Lung (tissue), 12 donors: Measurements from ENCODE around the gene SLC9C1. TPM values are rescaled to one million over a fixed set of nuclear protein-coding genes. Genes with fewer than 3 reads are reported as not detected.

Experiments used
- ATAC-seq: fragments of 200-7000 bp; cut with Tn5 transposase; one replicate; pipeline ENCODE4 v1.9.1; 2020; ENCODE audit warnings: moderate number of reproducible peaks; ENCODE audit not compliant: insufficient read depth, low FRiP score
- DNase-seq, 3 donors: peaks; one replicate each; pipeline ENCODE4 v3.0.0-alpha.2; 2013 to 2017
- H3K27ac ChIP-seq, 2 donors: one replicate each; pipeline ENCODE4 v1.5.1; 2013; ENCODE audit warnings: mild to moderate bottlenecking in 2 of 2, moderate library complexity in 2 of 2, control low read depth in 1 of 2, inconsistent platforms in 1 of 2, low read depth in 1 of 2, low read length in 1 of 2
- H3K27me3 ChIP-seq, 3 donors: one replicate each; pipeline ENCODE4 v1.5.1; 2013; ENCODE audit warnings: low read length in 2 of 3; ENCODE audit not compliant: control insufficient read depth in 3 of 3, insufficient read depth in 3 of 3
- H3K36me3 ChIP-seq, 4 donors: one replicate each; pipeline ENCODE4 v1.5.1; 2013; ENCODE audit warnings: low read length in 4 of 4, mild to moderate bottlenecking in 1 of 4, moderate library complexity in 1 of 4; ENCODE audit not compliant: control insufficient read depth in 4 of 4, insufficient read depth in 4 of 4
- H3K4me1 ChIP-seq, 5 donors: one replicate each; pipeline ENCODE4 v1.5.1; 2013; ENCODE audit warnings: low read length in 5 of 5, mild to moderate bottlenecking in 2 of 5, moderate library complexity in 1 of 5; ENCODE audit not compliant: control insufficient read depth in 5 of 5, insufficient read depth in 5 of 5
- H3K4me3 ChIP-seq: one replicate; pipeline ENCODE4 v1.5.1; 2013; ENCODE audit warnings: mild to moderate bottlenecking, control low read depth, moderate library complexity
- H3K9ac ChIP-seq, 2 donors: one replicate each; pipeline ENCODE4 v1.5.1; 2013; ENCODE audit warnings: low read length in 2 of 2, control low read depth in 1 of 2; ENCODE audit not compliant: insufficient read depth in 1 of 2
- H3K9me3 ChIP-seq, 4 donors: one replicate each; pipeline ENCODE4 v1.5.1; 2013; ENCODE audit warnings: low read length in 3 of 4, mild to moderate bottlenecking in 1 of 4, moderate library complexity in 1 of 4; ENCODE audit not compliant: control insufficient read depth in 4 of 4, insufficient read depth in 3 of 4
- CTCF ChIP-seq: IDR thresholded peaks from 2 replicates; pipeline ENCODE4 v1.5.1; 2012; ENCODE audit warnings: mild to moderate bottlenecking; ENCODE audit errors: control extremely low read depth, extremely low read depth
- WGBS, 2 donors: extraction: QIAGEN DNeasy Blood & Tissue Kit; methylation state at CpG; one replicate each; pipeline ENCODE4 v1.1.7; 2013; 5-methylcytosine and 5-hydroxymethylcytosine counted together
- polyA plus RNA-seq, 2 donors: library from polyadenylated mRNA; stranded (reverse); fragments of 200-250 nt; gene quantifications; one replicate each; pipeline ENCODE4 v1.2.1, GENCODE V29; 2013
- total RNA-seq, 2 donors: library from RNA; depleted of rRNA in 1 of 2; stranded (reverse); fragments of >200 nt in 1 of 2; gene quantifications; one replicate each; pipeline ENCODE4 v1.2.1, GENCODE V29; 2014 to 2021
- donor health status: control.
- donor health status: control.
- donor health status: Bipolar disorder and iron deficiency.
- donor health status: healthy.
- donor health status: DM: yes; HTN: yes; CAD: no.

SLC9C1 gene
- total and polyA plus RNA-seq, 4 donors: 0.12 to 0.28 TPM; not detected in 2

GRCh38 chr3:112334691-112335433, 40.8 kb upstream of the SLC9C1 start:
- no peak overlapping the region for H3K4me3 ChIP-seq
- H3K9ac ChIP-seq: peak overlapping the region; percentile 87 to 99
- peak overlapping the region in 1 of 2 donors; percentile 7 for H3K27ac ChIP-seq
- TF ChIP-seq CTCF: no peak
- peaks cover 0 to 5% (median 2%) of the 10 kb centered on the region in 4 donors for H3K36me3 ChIP-seq
- H3K27me3 ChIP-seq: no peaks in the 10 kb centered on the region
- no peaks in the 10 kb centered on the region for H3K9me3 ChIP-seq
- no peak for ATAC-seq
- peak in 2 of 3 donors; percentile 64 to 72 for DNase-seq
- H3K4me1 ChIP-seq: peaks cover 0 to 13% (median 0%) of the 10 kb centered on the region in 5 donors
- WGBS, 2 donors: 36 to 42% methylated on average over 6 of the region's 6 CpGs

GRCh38 chr3:112333381-112334317, 39.6 kb upstream of the SLC9C1 start:
- Histone ChIP-seq H3K27ac (peak overlapping the region; percentile 21 to 62), H3K27me3 (no peaks in the 10 kb centered on the region), H3K36me3 (peaks cover 0 to 5% (median 2%) of the 10 kb centered on the region in 4 donors), H3K9me3 (no peaks in the 10 kb centered on the region), H3K4me1 (peaks cover 0 to 13% (median 0%) of the 10 kb centered on the region in 5 donors), H3K9ac (peak overlapping the region; percentile 87 to 99), H3K4me3 (peak overlapping the region; percentile 38)
- TF ChIP-seq CTCF: no peak
- DNase-seq (peak; percentile 73 to 94 (median 90)), ATAC-seq (no peak)
- 4 to 8% methylated on average over 23 of the region's 23 CpGs for WGBS, 2 donors

DNA sequence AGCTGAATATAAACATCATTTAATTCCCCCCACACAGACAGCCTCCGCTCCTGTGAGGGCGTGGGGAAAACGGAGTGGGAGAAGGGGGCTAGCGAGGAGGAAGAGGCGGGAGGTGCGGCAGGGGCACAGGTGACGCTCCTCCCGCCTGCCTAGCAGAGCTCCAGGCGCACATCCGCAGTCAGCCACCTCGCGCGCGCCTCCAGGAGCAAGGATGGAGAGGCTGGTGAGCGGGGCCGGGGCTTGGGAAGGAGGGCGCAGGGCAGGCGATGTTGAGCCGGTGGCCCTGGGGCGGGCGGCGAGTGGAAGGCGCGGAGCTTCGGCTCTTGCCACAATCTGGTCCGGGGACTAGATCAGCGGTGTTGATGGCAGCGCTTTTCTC, 39.0 kb upstream of the SLC9C1 start, which contains the start of gene CD200:
Gene CD200, plus strand, starts transcription at position 155 of the 379 bp plus-strand sequence. Its CDS starts 57 bp downstream, at position 212.
- no peak for TF ChIP-seq CTCF

More for the DNA sequence above, 39.0 kb upstream of the SLC9C1 start, which contains the start of gene CD200:
- Histone ChIP-seq H3K27me3 (no peaks in the 10 kb centered on the region), H3K9me3 (no peaks in the 10 kb centered on the region), H3K4me3 (peak within 1 kb of the TSS; percentile 38), H3K4me1 (peaks cover 0 to 13% (median 0%) of the 10 kb centered on the region in 5 donors), H3K9ac (peak within 1 kb of the TSS; percentile 87 to 99), H3K27ac (peak within 1 kb of the TSS in 1 of 2 donors; percentile 62), H3K36me3 (peaks cover 0 to 5% (median 2%) of the 10 kb centered on the region in 4 donors)
- WGBS, 2 donors: 1% methylated on average over 27 to 28 of the region's 28 CpGs
- DNase-seq (peak; percentile 80 to 81 (median 81)), ATAC-seq (peak; percentile 84)
